Stimulated activated CD4-positive, alpha-beta T cell treated with anti-CD3 and anti-CD28 coated beads, TNF-alpha, amount 100 ng/mL, for 4 hours (primary cell): ENCODE measurements around the gene AXIN1.

Experiments
- DNase-seq, 3 experiments: peaks; one replicate each; pipeline ENCODE4 v3.0.0-alpha.2; 2020; ENCODE audit warnings: low read depth in 3 of 3

Gene AXIN1

GRCh38 chr16:242281-242680 is 110.2 kb downstream of the AXIN1 start:
- no peak for DNase-seq

- no peak for DNase-seq
Measured at GRCh38 chr16:240559-240958, 112.0 kb downstream of the AXIN1 start.

GRCh38 chr16:239948-240277 is 112.6 kb downstream of the AXIN1 start:
- no peak for DNase-seq
